ENCODE measurements around the gene NBEAL2. TPM values are rescaled to one million over a fixed set of nuclear protein-coding genes. Genes with fewer than 3 reads are reported as not detected.

The NBEAL2 gene
- total RNA-seq, 1 experiment from 2014 or later: 5.0 TPM

DNA sequence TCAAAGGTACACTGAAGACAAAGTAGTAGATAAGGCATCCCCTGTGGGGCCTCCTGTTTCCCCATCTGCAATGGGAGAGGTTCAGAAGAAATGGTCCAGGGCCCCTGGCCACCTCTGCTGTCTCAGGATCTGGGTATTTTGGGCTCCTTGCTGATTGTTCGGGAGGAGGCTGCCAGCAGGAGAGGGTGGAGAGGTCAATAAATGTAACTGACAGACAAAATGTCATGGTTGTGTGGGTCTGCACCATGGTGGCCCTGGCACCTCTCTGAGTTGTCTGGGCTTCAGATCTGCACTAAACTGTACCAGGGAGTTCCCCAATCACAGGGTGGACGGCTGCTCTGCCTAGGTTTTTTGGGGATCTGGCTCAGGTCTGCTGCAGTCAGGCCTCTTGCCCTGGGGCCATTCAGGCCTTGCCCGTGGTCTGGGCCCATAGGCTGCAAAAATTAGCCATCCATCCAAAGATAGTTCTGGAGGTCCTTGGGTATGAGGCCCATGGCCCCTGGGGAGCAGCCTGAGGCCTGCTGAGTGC lies 7.4 kb downstream of the NBEAL2 start:
- no peak for DNase-seq (ENCODE audit: low read depth)

- DNase-seq (ENCODE audit: low read depth): no peak
Observed at GRCh38 chr3:46987319-46987742, 7.9 kb downstream of the NBEAL2 start.

DNA sequence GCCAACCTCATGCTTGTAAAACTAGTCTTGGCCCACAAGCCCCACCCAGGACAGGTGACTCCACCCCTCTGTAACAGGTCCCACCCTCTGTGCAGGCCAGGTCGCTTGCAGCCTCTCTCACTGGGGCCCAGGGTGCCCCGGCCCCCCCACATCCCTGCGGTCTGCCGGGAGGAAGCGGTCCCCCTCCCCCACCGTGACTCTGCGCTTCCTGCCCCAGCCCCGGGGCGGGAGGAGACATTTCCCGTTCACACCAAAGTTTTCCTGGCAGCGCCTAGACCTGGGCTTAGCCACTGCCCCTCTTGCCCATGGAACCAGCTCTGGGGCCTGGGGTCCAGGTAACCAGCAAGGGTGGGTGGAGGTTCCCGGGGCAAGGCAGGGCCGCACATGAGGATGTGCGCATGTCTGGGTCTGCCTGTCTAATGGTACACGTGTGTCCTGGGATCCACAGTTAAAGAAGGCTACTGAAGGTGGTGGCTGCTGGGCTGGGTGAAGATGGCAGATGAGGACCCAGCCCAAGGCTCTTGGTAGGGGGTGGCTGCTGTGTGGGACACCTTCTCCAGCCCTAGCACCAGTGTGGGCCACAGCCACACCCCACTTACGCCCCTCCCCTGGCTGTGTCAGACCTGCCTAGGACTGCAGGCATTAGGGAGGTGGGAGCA lies 8.4 kb downstream of the NBEAL2 start:
- DNase-seq (ENCODE audit: low read depth): peak; percentile 63

- no peak for DNase-seq (ENCODE audit: low read depth)
Observed at GRCh38 chr3:46988616-46989015, 9.2 kb downstream of the NBEAL2 start.

DNA sequence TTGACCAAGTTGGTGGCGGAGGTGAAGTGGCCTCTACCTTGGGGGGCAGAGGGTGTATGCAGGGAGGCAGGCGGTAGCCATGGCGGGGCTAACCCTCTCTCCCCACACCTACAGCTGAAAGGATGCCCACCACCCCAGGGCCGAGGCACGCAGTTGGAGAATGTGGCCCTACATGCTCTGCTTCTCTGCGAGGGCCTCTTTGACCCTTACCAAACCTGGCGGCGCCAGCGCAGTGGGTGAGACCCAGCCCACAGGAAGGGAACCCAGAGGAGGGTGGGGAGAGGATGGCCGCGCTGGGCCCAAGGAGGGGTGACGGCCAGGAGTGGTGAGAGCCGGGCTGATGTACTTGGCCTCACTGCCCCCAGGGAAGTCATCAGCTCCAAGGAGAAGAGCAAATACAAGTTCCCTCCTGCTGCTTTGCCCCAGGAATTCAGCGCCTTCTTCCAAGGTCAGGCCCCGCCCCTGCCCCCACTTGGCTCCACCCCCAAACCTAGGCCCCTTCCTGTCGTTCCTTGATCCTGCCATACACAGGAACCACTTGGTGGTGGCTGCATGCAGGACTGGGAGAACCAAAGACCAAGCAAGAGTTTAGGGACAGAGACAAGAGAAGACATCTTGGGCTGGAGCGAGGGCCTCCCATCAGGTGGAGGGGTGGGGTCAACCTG lies 9.8 kb downstream of the NBEAL2 start:
- DNase-seq (ENCODE audit: low read depth): no peak

DNA sequence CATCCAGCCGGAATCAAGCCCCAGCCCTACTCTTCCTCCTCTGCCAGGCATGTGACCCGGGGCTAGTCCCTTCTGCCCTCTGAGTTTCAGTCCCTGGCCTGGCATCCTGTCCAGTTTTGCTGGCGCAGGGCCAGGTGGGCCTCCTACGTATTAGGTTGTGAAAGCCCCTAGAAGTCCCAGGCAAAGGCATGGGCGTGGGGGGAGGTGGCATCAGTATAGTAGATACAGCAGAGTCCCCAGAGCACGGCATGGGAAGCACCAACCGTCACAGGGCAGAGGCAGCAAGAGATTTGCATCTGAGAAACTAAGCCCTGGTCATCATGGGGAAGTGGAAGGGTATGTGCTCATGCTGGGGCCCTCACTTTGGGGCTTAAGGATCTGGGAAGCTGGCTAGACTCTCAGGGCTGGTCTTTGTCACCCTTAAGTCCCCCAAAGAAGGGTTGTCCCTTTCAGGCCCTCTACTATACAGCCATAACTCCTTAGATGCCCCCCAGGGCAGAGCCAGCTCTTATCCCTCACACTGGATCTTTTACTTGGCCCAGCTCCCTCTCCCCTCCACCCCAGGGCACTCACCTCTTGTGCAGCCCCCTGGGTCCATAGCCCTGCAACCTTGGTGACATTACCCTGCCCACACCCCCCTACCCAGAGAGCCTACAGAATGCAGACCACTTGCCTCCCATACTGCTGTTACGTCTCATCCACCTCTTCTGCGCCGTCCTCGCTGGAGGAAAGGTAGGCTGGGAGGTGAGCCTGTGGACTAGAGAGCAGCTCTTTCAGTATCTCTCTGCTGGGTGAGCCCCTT lies 11.3 kb downstream of the NBEAL2 start:
- DNase-seq (ENCODE audit: low read depth): no peak

GRCh38 chr3:46991406-46992165 lies 12.1 kb downstream of the NBEAL2 start:
- DNase-seq (ENCODE audit: low read depth): no peak

- DNase-seq (ENCODE audit: low read depth): no peak
Observed at GRCh38 chr3:46992231-46992630, 12.8 kb downstream of the NBEAL2 start.

GRCh38 chr3:46993292-46993691 lies 13.8 kb downstream of the NBEAL2 start:
- DNase-seq (ENCODE audit: low read depth): no peak

- no peak for DNase-seq (ENCODE audit: low read depth)
Observed at GRCh38 chr3:46993986-46994385, 14.5 kb downstream of the NBEAL2 start.

DNA sequence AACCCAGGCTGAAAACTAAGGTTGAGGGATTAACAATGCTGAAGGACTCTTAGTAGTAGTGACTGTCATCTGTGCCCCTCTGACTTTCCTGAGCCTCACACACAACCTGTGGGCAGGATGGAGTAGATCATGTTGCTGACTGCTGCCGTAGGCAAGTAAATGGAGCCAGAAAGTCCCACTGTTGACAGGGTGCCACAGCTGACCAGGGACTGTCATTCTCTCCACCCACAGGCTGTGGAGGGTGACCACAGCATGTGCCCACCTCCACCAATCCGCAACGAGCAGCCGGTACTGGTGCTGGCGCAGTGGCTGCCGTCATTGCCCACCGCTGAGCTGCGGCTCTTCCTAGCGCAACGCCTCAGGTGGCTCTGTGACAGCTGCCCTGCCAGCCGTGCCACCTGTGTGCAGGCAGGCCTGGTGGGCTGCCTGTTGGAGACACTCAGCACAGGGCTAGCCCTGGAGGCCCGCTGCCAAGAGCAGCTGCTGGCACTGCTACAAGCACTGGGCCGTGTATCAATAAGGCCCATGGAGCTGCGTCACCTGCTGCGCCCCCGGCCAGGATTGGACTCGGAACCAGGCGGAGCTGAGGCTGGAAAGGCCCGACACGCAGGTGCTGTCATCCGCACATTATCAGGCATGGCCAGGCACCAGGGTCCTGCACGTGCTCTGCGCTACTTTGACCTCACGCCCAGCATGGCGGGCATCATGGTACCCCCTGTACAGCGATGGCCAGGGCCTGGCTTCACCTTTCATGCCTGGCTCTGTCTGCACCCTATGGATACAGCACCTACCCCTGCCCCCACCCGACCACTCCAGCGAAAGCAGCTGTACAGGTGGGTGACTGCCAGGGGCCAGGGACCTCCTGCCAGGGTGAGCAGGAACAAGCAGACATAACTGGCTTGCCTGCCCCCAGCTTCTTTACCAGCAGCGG lies 15.6 kb downstream of the NBEAL2 start:
- no peak for DNase-seq (ENCODE audit: low read depth)

DNA sequence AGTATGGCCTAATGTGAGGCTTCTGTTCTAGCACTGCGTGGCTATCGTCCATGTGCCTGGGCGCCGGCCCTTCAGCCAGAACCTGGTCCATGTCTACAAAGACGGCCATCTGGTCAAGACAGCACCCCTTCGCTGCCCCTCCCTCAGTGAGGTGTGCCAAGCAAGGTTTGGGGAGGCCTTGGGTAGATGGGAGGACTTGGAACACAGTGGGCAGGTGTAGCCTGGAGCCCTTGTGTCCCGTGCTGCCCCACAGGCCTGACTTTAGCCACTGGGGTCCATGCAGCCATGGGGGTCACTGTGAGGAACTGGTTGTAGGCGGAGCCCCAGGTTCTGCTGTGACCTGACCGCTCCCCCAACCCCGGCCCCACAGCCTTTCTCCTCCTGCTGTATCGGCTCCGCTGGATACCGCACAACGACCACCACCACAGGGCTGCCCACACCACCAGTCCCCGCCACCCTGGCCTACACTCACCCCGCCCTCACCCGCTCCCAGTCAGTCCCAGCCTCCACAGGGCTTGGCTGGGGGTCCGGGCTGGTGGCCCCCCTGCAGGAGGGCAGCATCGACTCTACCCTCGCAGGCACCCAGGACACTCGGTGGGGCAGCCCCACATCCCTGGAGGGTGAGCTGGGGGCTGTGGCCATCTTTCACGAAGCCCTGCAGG lies 16.6 kb downstream of the NBEAL2 start:
- DNase-seq (ENCODE audit: low read depth): no peak

DNA sequence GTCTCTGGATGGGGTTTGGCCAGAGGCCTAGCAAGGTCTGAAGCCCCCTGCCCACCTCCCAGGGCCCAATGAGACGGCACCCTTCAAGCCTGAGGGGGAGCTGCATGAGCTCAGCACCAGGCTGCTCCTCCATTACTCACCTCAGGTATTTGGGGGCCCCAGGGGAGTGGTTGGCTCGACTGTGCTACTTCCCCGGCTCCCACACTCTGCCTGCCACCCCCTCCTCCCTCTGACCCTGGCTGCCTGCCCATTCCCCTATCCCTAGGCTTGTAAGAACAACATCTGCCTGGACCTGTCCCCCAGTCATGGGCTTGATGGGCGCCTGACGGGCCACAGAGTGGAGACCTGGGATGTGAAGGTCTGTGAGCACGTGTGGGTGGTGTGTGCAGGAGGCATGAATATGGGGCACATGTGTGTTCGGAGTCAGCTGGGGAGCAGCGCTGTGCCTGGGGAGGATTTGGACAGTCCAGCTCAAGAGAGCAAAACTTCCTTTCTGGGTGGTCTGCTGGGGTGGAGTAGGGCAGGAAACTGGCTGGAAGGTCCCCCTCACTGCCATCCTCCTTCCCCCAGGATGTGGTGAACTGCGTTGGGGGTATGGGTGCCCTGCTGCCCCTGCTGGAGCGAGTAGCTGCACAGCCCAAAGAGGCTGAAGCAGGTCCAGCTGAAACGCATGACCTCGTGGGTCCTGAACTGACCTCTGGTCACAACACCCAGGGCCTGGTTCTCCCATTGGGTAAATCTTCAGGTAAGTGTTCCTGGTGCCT lies 17.4 kb downstream of the NBEAL2 start:
- no peak for DNase-seq (ENCODE audit: low read depth)

DNA sequence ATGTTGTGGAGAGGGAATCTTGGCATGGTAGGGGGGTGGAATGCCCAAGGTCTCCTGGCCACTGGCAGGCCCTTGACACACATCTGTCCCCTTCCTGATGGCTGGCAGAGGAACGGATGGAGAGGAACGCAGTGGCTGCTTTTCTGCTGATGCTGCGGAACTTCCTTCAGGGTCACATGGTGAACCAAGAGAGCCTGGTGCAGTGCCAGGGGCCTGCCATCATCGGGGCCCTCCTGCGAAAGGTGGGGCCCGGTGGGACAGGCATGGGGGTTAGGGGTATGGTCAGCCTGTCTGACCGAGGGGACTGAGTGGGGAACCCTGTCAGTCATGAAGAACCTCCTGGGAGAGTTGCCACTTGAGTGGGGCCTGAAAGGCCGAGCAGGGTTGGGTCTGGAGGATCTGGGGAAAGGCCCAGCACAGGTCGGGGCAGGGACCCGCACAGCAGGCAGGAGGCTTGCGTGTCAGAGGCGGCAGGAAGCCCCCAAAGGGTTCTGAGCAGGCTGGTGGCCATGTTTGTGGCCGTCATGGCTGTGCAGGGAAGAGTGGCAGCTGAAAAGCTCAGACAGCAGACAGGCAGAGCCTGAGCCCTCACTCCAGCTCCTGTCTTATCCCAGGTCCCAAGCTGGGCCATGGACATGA lies 18.1 kb downstream of the NBEAL2 start:
- DNase-seq (ENCODE audit: low read depth): no peak

DNA sequence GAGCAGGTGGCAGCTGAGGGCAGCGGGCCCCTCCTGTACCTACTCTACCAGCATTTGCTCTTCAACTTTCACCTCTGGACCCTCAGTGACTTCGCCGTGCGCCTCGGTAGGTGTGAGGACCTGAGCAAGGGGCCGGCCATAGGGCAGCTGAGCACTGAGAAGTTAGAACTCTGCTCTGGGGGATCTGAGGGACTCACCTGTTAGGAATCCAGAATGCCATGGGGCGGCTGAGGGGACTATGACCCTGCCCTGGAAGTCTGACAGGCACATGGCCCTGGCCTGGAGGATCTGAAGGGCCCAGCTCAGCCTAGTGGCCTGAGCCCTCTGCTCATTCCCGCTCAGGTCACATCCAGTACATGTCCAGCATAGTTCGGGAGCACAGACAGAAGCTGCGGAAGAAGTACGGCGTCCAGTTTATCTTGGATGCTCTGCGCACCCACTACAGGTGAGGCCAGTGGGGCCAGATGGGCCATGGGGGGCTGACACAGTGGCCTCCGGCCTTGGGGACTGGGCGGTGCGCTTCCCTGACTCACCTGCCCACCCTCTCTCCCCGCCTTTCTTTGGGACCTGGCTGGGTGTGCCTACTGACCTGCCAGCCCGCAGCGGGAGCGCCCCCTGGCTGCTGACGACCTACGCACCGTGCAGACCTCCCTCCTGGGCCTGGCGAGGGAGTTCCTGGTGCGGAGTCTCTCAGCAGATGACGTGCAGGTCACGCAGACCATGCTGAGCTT lies 18.8 kb downstream of the NBEAL2 start:
- peak; percentile 76 for DNase-seq (ENCODE audit: low read depth)

DNA sequence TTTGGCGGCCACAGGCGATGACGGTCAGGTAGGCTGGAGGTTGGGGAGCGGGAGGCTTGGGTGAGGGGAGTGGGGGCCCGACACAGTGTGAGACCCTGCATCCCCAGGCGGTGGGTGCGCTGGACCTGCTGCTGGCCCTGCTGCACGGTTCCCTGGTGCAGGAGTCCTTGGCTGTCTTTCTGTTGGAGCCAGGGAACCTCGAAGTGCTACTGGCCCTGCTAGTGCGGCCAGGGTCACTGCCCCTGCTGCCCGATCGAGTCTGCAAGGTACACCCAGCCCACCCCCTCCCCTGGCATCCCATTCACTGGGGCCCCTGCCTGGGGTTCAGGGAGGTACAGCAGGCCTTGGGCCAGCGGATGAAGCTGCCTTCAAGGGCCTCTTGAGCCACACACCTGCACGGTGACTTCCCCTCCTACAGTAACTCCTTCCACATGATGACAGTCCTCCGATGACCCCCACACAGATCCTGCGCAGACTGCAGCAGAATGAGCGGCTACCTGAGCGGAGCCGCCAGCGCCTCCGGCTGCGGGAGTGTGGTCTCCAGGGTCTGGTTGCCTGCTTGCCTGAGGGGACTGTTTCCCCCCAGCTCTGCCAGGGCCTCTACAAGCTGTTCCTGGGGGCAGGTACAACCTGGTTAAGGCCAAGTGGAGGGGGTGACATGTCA lies 19.5 kb downstream of the NBEAL2 start:
- DNase-seq (ENCODE audit: low read depth): no peak

DNA sequence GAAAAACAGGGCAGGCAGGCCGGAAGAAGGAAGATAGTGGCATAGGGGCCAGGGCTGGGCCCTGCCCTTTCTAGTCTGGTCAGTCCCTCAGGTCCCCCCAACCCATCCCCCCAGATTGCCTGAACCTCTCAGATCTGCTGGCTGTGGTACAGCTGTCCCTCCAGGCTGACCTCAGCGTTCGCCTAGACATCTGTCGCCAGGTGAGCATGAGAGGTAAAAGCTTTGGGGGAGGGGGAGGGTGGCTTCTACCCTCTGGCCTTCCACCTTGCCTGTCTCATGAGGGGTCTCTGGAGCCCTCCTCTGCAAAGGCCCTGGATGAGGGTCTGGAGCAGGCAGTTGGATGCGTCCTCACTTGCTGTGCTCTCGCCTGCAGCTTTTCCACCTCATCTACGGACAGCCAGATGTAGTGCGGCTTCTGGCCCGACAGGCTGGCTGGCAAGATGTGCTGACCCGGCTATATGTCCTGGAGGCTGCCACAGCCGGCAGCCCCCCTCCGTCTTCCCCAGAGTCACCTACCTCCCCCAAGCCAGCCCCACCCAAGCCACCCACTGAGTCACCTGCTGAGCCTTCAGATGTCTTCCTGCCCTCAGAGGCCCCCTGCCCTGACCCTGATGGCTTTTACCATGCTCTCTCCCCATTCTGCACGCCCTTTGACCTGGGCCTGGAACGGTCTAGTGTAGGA lies 20.2 kb downstream of the NBEAL2 start:
- DNase-seq (ENCODE audit: low read depth): no peak
